Measurements from ENCODE around the gene SMOC2. TPM values are rescaled to one million over a fixed set of nuclear protein-coding genes. Genes with fewer than 3 reads are reported as not detected.
"Not testable (repeated sequence)": the region's sequence is repeated elsewhere in the genome, so short reads cannot be mapped to it uniquely, and the experiment has no call there.

SMOC2 gene
- polyA plus RNA-seq, 3 donors: 4.5 to 34.4 (median 22.7) TPM

GRCh38 chr6:168526841-168527281 lies 85.9 kb downstream of the SMOC2 start:
- no peak overlapping the region for H3K27ac ChIP-seq (ENCODE audit: low read depth, low read length)
- WGBS, 3 donors: 25 to 58% (median 57%) methylated on average over 8 of the region's 8 CpGs

GRCh38 chr6:168527451-168528210 lies 86.6 kb downstream of the SMOC2 start:
- 82 to 93% (median 85%) methylated on average over 25 of the region's 25 CpGs for WGBS, 3 donors

GRCh38 chr6:168528474-168529095 lies 87.6 kb downstream of the SMOC2 start:
- no peak overlapping the region for H3K27ac ChIP-seq (ENCODE audit: low read depth, low read length)
- 68 to 90% (median 72%) methylated on average over 3 of the region's 3 CpGs for WGBS, 3 donors

More at GRCh38 chr6:168527451-168528210, 86.6 kb downstream of the SMOC2 start:
- H3K27ac ChIP-seq (ENCODE audit: low read depth, low read length): no peak overlapping the region

GRCh38 chr6:168529214-168529613 lies 88.2 kb downstream of the SMOC2 start:
- WGBS, 3 donors: 92 to 95% (median 95%) methylated on average over 18 of the region's 18 CpGs
- no peak overlapping the region for H3K27ac ChIP-seq (ENCODE audit: low read depth, low read length)

GRCh38 chr6:168530653-168531071 lies 89.7 kb downstream of the SMOC2 start:
- 65 to 83% (median 82%) methylated on average over 12 of the region's 12 CpGs for WGBS, 3 donors
- H3K27ac ChIP-seq (ENCODE audit: low read depth, low read length): no peak overlapping the region

GRCh38 chr6:168532070-168532469 lies 91.1 kb downstream of the SMOC2 start:
- 77 to 86% (median 83%) methylated on average over 5 of the region's 5 CpGs for WGBS, 3 donors
- no peak overlapping the region for H3K27ac ChIP-seq (ENCODE audit: low read depth, low read length)

- no peak overlapping the region for H3K27ac ChIP-seq (ENCODE audit: low read depth, low read length)
- 21 to 44% (median 32%) methylated on average over 4 of the region's 4 CpGs for WGBS, 3 donors
Measured at GRCh38 chr6:168533414-168533813, 92.4 kb downstream of the SMOC2 start.

- 53 to 95% (median 81%) methylated on average over 6 of the region's 6 CpGs for WGBS, 3 donors
- no peak overlapping the region for H3K27ac ChIP-seq (ENCODE audit: low read depth, low read length)
Measured at GRCh38 chr6:168534265-168534664, 93.3 kb downstream of the SMOC2 start.

- 92 to 96% (median 93%) methylated on average over 22 of the region's 22 CpGs for WGBS, 3 donors
- H3K27ac ChIP-seq (ENCODE audit: low read depth, low read length): no peak overlapping the region
Measured at GRCh38 chr6:168535711-168536110, 94.7 kb downstream of the SMOC2 start.

- no peak overlapping the region for H3K27ac ChIP-seq (ENCODE audit: low read depth, low read length)
- WGBS, 3 donors: 73 to 91% (median 88%) methylated on average over 7 of the region's 7 CpGs
Measured at GRCh38 chr6:168536196-168536595, 95.2 kb downstream of the SMOC2 start.

- WGBS, 3 donors: 89 to 91% (median 89%) methylated on average over 17 of the region's 17 CpGs
- H3K27ac ChIP-seq (ENCODE audit: low read depth, low read length): no peak overlapping the region
Measured at GRCh38 chr6:168536665-168537539, 95.9 kb downstream of the SMOC2 start.

- no peak overlapping the region for H3K27ac ChIP-seq (ENCODE audit: low read depth, low read length)
- WGBS, 3 donors: 78 to 89% (median 78%) methylated on average over 10 of the region's 10 CpGs
Measured at GRCh38 chr6:168537540-168537884, 96.5 kb downstream of the SMOC2 start.

GRCh38 chr6:168538188-168538891 lies 97.4 kb downstream of the SMOC2 start:
- not testable (repeated sequence) for H3K27ac ChIP-seq (ENCODE audit: low read depth, low read length)
- WGBS, 3 donors: 83 to 86% (median 84%) methylated on average over 14 of the region's 14 CpGs

GRCh38 chr6:168538892-168539811 lies 98.2 kb downstream of the SMOC2 start:
- H3K27ac ChIP-seq (ENCODE audit: low read depth, low read length): no peak overlapping the region

GRCh38 chr6:168540713-168541291 lies 99.8 kb downstream of the SMOC2 start:
- no peak overlapping the region for H3K27ac ChIP-seq (ENCODE audit: low read depth, low read length)
- 52 to 71% (median 55%) methylated on average over 15 of the region's 15 CpGs for WGBS, 3 donors

More at GRCh38 chr6:168538892-168539811, 98.2 kb downstream of the SMOC2 start:
- 72 to 84% (median 80%) methylated on average over 21 of the region's 21 CpGs for WGBS, 3 donors

- H3K27ac ChIP-seq (ENCODE audit: low read depth, low read length): no peak overlapping the region
- WGBS, 3 donors: 66 to 71% (median 67%) methylated on average over 4 of the region's 4 CpGs
Measured at GRCh38 chr6:168541307-168541706, 100.3 kb downstream of the SMOC2 start.

- no peak overlapping the region for H3K27ac ChIP-seq (ENCODE audit: low read depth, low read length)
- 66 to 81% (median 71%) methylated on average over 8 of the region's 8 CpGs for WGBS, 3 donors
Measured at GRCh38 chr6:168542301-168542700, 101.3 kb downstream of the SMOC2 start.

Measured in adipose tissue (tissue), 3 donors.